Measurements from ENCODE around the gene ZNF580. TPM values are rescaled to one million over a fixed set of nuclear protein-coding genes. Genes with fewer than 3 reads are reported as not detected.

ZNF580 gene
- total and polyA plus RNA-seq, 2 of the 13 experiments (the other 11 are each of a cell fraction or from before 2014, with no cell fraction given) = 4.4 to 6.0 TPM

GRCh38 chr19:55683449-55684261, 42.9 kb downstream of the ZNF580 start (continued):
- TF ChIP-seq CREM (IDR thresholded peaks at IDR 0.05) (peak; percentile 33; the same call in 1 of the 2 replicates), CREM (CRISPR knock-in tag; IDR thresholded peaks at IDR 0.05) (no peak), ZSCAN29 (CRISPR knock-in tag; conservative IDR thresholded peaks at IDR 0.05) (no peak), ZNF280B (CRISPR knock-in tag; IDR thresholded peaks at IDR 0.05; ENCODE audit: borderline replicate concordance) (no peak), ZFP90 (CRISPR knock-in tag; IDR thresholded peaks at IDR 0.05; ENCODE audit: borderline replicate concordance) (no peak), FOSL1 (CRISPR knock-in tag; IDR thresholded peaks at IDR 0.05; ENCODE audit: borderline replicate concordance) (no peak), KIAA2018 (CRISPR knock-in tag; IDR thresholded peaks at IDR 0.05; ENCODE audit: borderline replicate concordance) (no peak), ZNF569 (CRISPR knock-in tag; IDR thresholded peaks at IDR 0.05; ENCODE audit: borderline replicate concordance) (no peak), MIER3 (CRISPR knock-in tag; IDR thresholded peaks at IDR 0.05; ENCODE audit: borderline replicate concordance) (0 out of 2 replicates have a peak, but pooled peaks have one; percentile 25), ZNF101 (CRISPR knock-in tag; IDR thresholded peaks at IDR 0.05; ENCODE audit: borderline replicate concordance, low read depth) (no peak), DPF2 (CRISPR knock-in tag; IDR thresholded peaks at IDR 0.05; ENCODE audit: borderline replicate concordance, low read depth) (peak; percentile 51; the same call in 1 of the 2 replicates), ZNF850 (CRISPR knock-in tag; conservative IDR thresholded peaks at IDR 0.05) (no peak), CCDC6 (CRISPR knock-in tag; IDR thresholded peaks at IDR 0.05) (no peak), SAFB2 (CRISPR knock-in tag; IDR thresholded peaks at IDR 0.05; ENCODE audit: borderline replicate concordance, low read depth) (no peak), AGO2 (optimal IDR thresholded peaks at IDR 0.05; ENCODE audit: low read depth, low read length) (no peak), SIN3B (IDR thresholded peaks at IDR 0.05; ENCODE audit: low read length) (no peak), EEA1 (CRISPR knock-in tag; IDR thresholded peaks at IDR 0.05; ENCODE audit: borderline replicate concordance) (no peak), ZNF839 (CRISPR knock-in tag; IDR thresholded peaks at IDR 0.05; ENCODE audit: borderline replicate concordance) (no peak)
